Stomach (tissue), 9 donors: Measurements from ENCODE around the gene LY86. TPM values are rescaled to one million over a fixed set of nuclear protein-coding genes. Genes with fewer than 3 reads are reported as not detected.

Experiments
- DNase-seq, 2 donors: peaks; one replicate each; pipeline versions ENCODE4 v3.0.0 to v3.0.0-alpha.2; 2013 to 2019
- H3K27ac ChIP-seq, 5 donors: fragments of 200-600 bp in 4 of 5; sonication (generic) in 4 of 5; one replicate each; pipeline ENCODE4 v1.5.1; 2013 to 2019; ENCODE audit warnings: mild to moderate bottlenecking in 1 of 5, moderate library complexity in 1 of 5
- H3K27me3 ChIP-seq, 3 donors: fragments of 200-600 bp; sonication (generic); one replicate each; pipeline ENCODE4 v1.5.1; 2017 to 2019; ENCODE audit warnings: mixed run types in 1 of 3
- H3K36me3 ChIP-seq, 4 donors: fragments of 200-600 bp; sonication (generic); 1 replicate in 3 of 4; 2 replicates in 1 of 4; pipeline ENCODE4 v1.5.1; 2016 to 2019
- H3K4me1 ChIP-seq, 4 donors: fragments of 200-600 bp; sonication (generic); one replicate each; pipeline ENCODE4 v1.5.1; 2016 to 2019
- H3K4me3 ChIP-seq, 4 donors: fragments of 200-600 bp; sonication (generic) in 3 of 4; one replicate each; pipeline ENCODE4 v1.5.1; 2016 to 2019; ENCODE audit warnings: mild to moderate bottlenecking in 1 of 4
- H3K9me3 ChIP-seq, 4 donors: fragments of 200-600 bp; sonication (generic); one replicate each; pipeline ENCODE4 v1.5.1; 2016 to 2019
- CTCF ChIP-seq, 7 experiments: fragments of 450-650 bp in 4 of 7; fragments of 200-600 bp in 3 of 7; sonication (generic) in 3 of 7; IDR thresholded peaks; one replicate each; pipeline ENCODE4 v1.5.1; 2016 to 2019; ENCODE audit warnings: antibody characterized with exemption in 7 of 7, control low read depth in 2 of 7, mild to moderate bottlenecking in 1 of 7
- EP300 ChIP-seq: sonication (generic); formaldehyde crosslinking; IDR thresholded peaks from one replicate; pipeline ENCODE4 v1.6.1; 2017; ENCODE audit warnings: antibody characterized with exemption
- POLR2A ChIP-seq, 4 donors: fragments of 450-650 bp; IDR thresholded peaks; one replicate each; pipeline ENCODE4 v1.6.1; 2016; ENCODE audit warnings: antibody characterized with exemption in 4 of 4, control low read depth in 2 of 4, mild to moderate bottlenecking in 1 of 4, moderate library complexity in 1 of 4
- POLR2AphosphoS5 ChIP-seq, 3 donors: sonication (generic); formaldehyde crosslinking; IDR thresholded peaks; one replicate each; pipeline ENCODE4 v1.6.1; 2016; ENCODE audit warnings: antibody characterized with exemption in 3 of 3
- WGBS, 5 donors: extraction: QIAGEN DNeasy Blood & Tissue Kit in 3 of 5; methylation state at CpG; one replicate each; pipeline versions ENCODE4 v1.1.5 to v1.1.7; 2013 to 2018; 5-methylcytosine and 5-hydroxymethylcytosine counted together
- intact Hi-C: fragments of 100-400 bp; cut with DNase I; formaldehyde crosslinking; loops from one replicate; pipeline ENCODE4 v1.15.1; 2023; ENCODE audit warnings: low total_unique reads
- polyA plus RNA-seq, 3 donors: library from polyadenylated mRNA; stranded (reverse); fragments of 200-250 nt; gene quantifications; one replicate each; pipeline ENCODE4 v1.2.3, GENCODE V29; 2013
- total RNA-seq, 5 donors: library from RNA; depleted of rRNA; stranded (reverse); fragments of >200 nt; gene quantifications; one replicate each; pipeline versions ENCODE4 v1.1.0 to v1.2.3, GENCODE V29; 2014 to 2016
- donor health status: healthy with polysubstance abuse.
- donor health status: Bipolar disorder and iron deficiency.
- donor health status: healthy.

The LY86 gene
- total and polyA plus RNA-seq, 8 donors: 2.4 to 3.6 (median 2.7) TPM; not detected in 3

- Histone ChIP-seq H3K27ac (no peak overlapping the region), H3K27me3 (no peaks in the 10 kb centered on the region), H3K4me1 (peaks cover 0 to 10% (median 0%) of the 10 kb centered on the region in 4 donors), H3K4me3 (no peak overlapping the region), H3K36me3 (no peaks in the 10 kb centered on the region), H3K9me3 (no peaks in the 10 kb centered on the region)
- no peak for DNase-seq
- TF ChIP-seq POLR2A (IDR thresholded peaks at IDR 0.05): no peak
- intact Hi-C loops: no loop called here
- WGBS, 5 donors: 79 to 87% (median 82%) methylated on average over 6 of the region's 6 CpGs
Measured at GRCh38 chr6:6626187-6626586, 37.7 kb downstream of the LY86 start.

GRCh38 chr6:6629402-6629801, 40.9 kb downstream of the LY86 start:
- no peak overlapping the region for H3K4me3 ChIP-seq
- peaks cover 0 to 6% (median 0%) of the 10 kb centered on the region in 4 donors for H3K4me1 ChIP-seq
- intact Hi-C loops: no loop called here
- H3K27ac ChIP-seq: no peak overlapping the region
- TF ChIP-seq POLR2AphosphoS5 (IDR thresholded peaks at IDR 0.05) (no peak), EP300 (no peak), CTCF (IDR thresholded peaks at IDR 0.05) (no peak), POLR2A (IDR thresholded peaks at IDR 0.05) (no peak)
- 35 to 57% (median 46%) methylated on average over 2 of the region's 2 CpGs for WGBS, 5 donors
- H3K27me3 ChIP-seq: no peaks in the 10 kb centered on the region
- no peaks in the 10 kb centered on the region for H3K9me3 ChIP-seq
- H3K36me3 ChIP-seq: no peaks in the 10 kb centered on the region
- no peak for DNase-seq

GRCh38 chr6:6631053-6631452, 42.5 kb downstream of the LY86 start:
- H3K27ac ChIP-seq: no peak overlapping the region
- H3K27me3 ChIP-seq: no peaks in the 10 kb centered on the region
- H3K4me1 ChIP-seq: peaks cover 0 to 6% (median 0%) of the 10 kb centered on the region in 4 donors
- H3K9me3 ChIP-seq: no peaks in the 10 kb centered on the region
- 47 to 63% (median 54%) methylated on average over 3 of the region's 3 CpGs for WGBS, 5 donors
- TF ChIP-seq POLR2AphosphoS5 (IDR thresholded peaks at IDR 0.05): no peak
- TF ChIP-seq EP300: no peak
- no peak for TF ChIP-seq POLR2A (IDR thresholded peaks at IDR 0.05)
- H3K36me3 ChIP-seq: no peaks in the 10 kb centered on the region
- H3K4me3 ChIP-seq: no peak overlapping the region
- intact Hi-C loops: no loop called here
- DNase-seq: no peak

- H3K27me3 ChIP-seq: no peaks in the 10 kb centered on the region
- peak in 1 of 2 donors; percentile 53 for DNase-seq
- H3K9me3 ChIP-seq: no peaks in the 10 kb centered on the region
- no peak overlapping the region for H3K4me3 ChIP-seq
- H3K4me1 ChIP-seq: peaks cover 0 to 6% (median 0%) of the 10 kb centered on the region in 4 donors
- no peak overlapping the region for H3K27ac ChIP-seq
- 28 to 60% (median 41%) methylated on average over 2 of the region's 2 CpGs for WGBS, 5 donors
- intact Hi-C loops: no loop called here
- TF ChIP-seq CTCF (IDR thresholded peaks at IDR 0.05): no peak
- no peak for TF ChIP-seq POLR2AphosphoS5 (IDR thresholded peaks at IDR 0.05)
- no peak for TF ChIP-seq EP300
- TF ChIP-seq POLR2A (IDR thresholded peaks at IDR 0.05): no peak
- H3K36me3 ChIP-seq: no peaks in the 10 kb centered on the region
Measured at GRCh38 chr6:6631534-6632276, 43.2 kb downstream of the LY86 start.

- intact Hi-C loops: no loop called here
- DNase-seq: no peak
- no peak overlapping the region for H3K4me3 ChIP-seq
- no peaks in the 10 kb centered on the region for H3K36me3 ChIP-seq
- no peak overlapping the region for H3K27ac ChIP-seq
- WGBS, 5 donors: 86 to 90% (median 87%) methylated on average over 6 of the region's 6 CpGs
- no peaks in the 10 kb centered on the region for H3K27me3 ChIP-seq
- peaks cover 0 to 6% (median 0%) of the 10 kb centered on the region in 4 donors for H3K4me1 ChIP-seq
- TF ChIP-seq EP300 (no peak), CTCF (IDR thresholded peaks at IDR 0.05) (no peak), POLR2A (IDR thresholded peaks at IDR 0.05) (no peak), POLR2AphosphoS5 (IDR thresholded peaks at IDR 0.05) (no peak)
- H3K9me3 ChIP-seq: no peaks in the 10 kb centered on the region
Measured at GRCh38 chr6:6633898-6634734, 45.6 kb downstream of the LY86 start.
